Stimulated activated CD8-positive, alpha-beta memory T cell treated with anti-CD3 and anti-CD28 coated beads, Interleukin-15, amount 100 ng/mL, for 4 hours (primary cell): ENCODE results near the gene GAS6.
"Not testable (repeated sequence)": the region's sequence is repeated elsewhere in the genome, so short reads cannot be mapped to it uniquely, and the experiment has no call there.

Experiments used
- DNase-seq, 2 donors: peaks; one replicate each; pipeline ENCODE4 v3.0.0-alpha.2; 2020; ENCODE audit warnings: low read depth in 2 of 2

GAS6 gene

GRCh38 chr13:113806104-113806471 is 57.8 kb downstream of the GAS6 start:
- no peak for DNase-seq

GRCh38 chr13:113805431-113806103 is 58.3 kb downstream of the GAS6 start:
- no peak for DNase-seq

- no peak for DNase-seq
Observed at GRCh38 chr13:113804703-113805430, 59.0 kb downstream of the GAS6 start.

- no peak for DNase-seq
Observed at GRCh38 chr13:113804017-113804702, 59.7 kb downstream of the GAS6 start.

DNA sequence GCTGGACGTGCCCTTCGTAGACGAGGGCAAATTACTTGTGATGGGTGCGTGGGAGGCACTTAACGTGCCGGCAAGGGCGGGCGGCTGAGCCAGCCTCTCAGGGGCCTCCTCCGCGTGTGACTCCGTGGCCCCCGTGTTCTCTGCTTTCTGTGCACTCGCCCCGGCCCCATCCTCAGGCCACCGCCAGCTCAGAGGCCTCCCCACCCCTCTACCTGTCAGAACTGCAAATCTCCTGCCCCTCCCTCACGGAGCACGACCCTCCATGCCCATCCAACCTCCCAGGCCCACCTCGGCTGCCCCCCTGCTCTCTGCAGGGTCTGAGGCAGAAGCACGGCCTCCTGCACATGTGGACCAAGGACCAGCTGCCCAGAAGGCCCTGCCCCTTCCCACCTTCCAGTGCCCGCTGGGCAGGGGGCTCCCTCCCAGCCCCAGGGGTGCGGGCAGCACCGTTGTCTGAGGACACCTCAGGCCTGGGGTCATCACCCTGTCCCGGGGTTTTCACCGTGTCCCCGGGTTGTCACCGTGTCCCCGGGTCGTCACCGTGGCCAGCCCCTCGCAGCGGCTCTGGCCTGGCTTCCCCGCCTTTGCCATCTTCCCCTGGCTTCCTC is 60.4 kb downstream of the GAS6 start:
- DNase-seq = no peak

DNA sequence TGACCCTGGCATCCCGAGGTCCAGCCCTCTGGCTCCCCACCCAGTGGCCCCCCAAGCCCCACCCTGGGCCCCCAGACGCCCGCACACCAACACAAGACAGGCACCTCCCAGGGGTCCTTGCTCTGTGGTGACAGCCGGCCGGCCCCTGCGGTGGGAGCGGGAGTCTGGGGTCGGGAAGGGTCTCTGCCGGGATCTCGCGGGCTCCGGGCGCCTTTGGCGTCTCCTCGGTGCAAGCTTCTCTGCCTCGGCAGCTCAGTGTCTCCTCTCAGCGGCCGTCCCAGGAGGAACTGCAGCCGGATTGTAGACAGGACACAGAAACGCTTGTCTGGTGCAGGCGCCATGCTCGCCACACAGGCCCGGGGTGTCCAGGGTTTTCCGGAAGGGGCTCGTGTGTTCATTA is 61.1 kb downstream of the GAS6 start:
- DNase-seq = no peak

- no peak for DNase-seq
Observed at GRCh38 chr13:113802090-113802531, 61.8 kb downstream of the GAS6 start.

DNA sequence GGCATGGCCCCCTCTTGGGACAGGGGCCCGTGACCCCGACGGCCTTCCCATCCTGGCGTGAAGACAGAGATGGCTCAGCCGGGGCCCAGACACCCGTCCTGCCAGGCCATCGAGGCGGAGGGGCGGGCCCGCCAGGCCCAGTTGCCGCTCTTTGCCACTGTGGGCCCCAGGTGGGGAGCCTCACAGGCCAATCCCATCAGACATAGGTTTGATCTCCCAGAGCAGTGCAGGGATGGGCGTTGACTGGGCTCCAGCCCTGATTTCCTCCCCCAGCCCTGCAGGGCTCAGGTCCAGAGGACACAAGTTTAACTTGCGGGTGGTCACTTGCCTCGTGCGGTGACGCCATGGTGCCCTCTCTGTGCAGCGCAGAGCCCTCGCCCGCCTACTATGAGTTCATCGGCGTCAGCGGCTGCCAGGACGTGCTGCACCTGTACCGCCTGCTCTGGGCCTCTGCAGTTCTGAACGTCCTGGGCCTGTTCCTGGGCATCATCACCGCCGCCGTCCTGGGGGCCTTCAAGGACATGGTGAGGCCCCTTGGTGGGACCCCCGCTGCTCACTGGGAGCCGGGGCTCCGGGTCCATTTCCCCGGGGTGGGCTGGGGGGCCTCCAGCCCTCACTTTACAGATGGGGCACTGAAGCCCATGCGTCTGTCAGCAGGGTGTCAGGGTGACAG is 62.5 kb downstream of the GAS6 start:
- DNase-seq = no peak

DNA sequence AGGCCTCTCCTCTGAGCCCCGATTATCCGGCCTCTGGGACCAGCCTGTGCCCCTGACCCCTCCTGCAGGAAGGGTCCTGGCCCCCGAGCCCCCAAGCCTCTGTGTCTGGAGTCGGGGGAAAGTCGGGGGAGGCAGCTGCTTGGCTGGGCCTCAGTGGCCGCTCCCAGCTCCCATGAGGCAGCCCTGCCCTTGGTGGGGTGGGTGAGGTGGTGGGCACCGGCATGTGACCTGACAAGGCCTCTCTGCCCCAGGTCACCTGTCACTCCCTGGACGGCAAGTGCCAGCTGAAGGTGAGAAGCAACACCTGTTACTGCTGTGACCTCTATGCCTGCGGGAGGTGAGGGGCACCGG is 63.3 kb downstream of the GAS6 start:
- DNase-seq = no peak

DNA sequence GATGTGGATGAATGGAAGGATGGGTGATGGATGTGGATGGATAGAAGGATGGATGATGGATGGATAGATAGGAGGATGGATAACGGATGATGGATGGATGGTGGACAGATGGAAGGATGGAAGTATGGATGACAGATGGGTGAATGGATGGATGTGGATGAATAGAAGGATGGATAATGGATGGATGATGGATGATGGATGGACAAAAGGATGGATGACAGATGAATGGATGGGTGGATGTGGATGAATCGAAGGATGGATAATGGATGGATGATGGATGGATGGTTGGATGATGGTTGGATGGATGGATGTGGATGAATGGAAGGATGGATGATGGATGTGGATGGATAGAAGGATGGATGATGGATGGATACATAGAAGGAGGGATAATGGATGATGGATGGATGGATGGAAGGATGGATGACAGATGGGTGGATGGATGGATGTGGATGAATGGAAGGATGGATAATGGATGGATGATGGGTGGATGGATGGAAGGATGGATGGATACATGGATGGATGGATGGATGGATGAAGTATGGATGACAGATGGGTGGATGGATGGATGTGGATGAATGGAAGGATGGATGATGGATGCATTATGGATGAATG is 65.6 kb downstream of the GAS6 start:
- no peak for DNase-seq

DNA sequence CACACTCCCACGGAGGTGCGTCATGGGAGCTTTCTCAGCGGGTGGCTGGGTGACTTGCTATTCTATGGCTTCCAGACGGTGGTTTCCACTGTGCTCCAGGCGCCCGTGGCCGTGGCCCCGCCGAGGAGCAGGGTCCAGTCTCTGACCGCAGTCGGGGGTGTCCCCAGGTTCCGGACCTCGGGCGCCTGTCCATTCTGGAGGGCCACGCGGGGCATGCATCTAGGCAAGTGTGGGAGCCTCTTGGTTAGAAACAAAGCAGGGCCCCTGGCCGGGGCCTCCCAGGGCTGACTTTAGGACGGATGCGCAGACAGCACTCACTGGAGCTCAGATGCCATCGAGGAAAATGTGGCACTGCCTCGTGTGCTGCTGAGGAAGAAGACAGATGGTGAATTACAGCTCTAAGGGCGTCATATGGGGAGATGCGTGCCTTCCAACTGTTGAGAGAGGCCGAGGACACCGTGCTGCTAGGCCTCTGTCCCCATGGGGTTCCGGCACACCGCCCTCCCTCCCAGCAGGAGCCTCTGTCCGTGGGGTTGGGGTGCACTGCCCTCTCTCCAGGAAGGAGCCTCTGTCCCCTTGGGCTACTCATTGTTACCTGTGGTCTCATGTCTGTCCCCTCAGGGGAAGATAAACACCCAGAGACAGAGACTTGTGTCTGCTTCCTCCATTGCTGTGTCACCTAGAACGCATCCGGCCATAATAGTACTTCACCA is 66.8 kb downstream of the GAS6 start:
- DNase-seq = no peak

DNA sequence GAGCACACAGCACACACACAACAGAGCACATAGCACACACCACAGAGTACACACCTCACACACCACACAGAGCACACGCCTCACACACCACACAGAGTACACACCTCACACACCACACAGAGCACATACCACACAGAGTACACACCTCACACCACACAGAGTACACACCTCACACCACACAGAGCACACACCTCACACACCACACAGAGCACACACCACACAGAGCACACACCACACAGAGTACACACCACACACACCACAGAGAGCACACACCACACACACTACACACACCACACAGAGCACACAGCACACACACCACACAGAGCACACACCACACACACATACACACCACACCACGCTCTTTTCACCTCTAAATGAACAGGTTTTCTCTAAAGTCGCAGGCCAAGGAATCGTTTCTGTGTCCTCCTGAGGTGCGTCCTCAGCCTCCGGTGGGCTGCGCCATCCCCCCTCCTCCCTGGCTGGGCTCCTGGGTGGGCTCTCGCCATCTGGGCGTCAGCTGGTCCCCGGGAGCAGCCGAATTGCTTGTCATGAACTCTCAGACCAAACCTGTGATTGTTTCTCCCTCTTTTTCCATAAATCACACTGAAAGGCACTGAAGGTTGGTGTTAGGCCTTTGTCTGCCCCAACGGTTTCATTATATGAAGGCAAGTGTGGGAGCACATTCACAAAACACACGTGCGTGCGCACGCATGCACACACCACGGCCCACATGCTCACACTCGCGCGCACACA is 67.5 kb downstream of the GAS6 start:
- no peak for DNase-seq

GRCh38 chr13:113795362-113795761 is 68.5 kb downstream of the GAS6 start:
- not testable (repeated sequence) for DNase-seq

GRCh38 chr13:113794764-113795173 is 69.1 kb downstream of the GAS6 start:
- no peak for DNase-seq

DNA sequence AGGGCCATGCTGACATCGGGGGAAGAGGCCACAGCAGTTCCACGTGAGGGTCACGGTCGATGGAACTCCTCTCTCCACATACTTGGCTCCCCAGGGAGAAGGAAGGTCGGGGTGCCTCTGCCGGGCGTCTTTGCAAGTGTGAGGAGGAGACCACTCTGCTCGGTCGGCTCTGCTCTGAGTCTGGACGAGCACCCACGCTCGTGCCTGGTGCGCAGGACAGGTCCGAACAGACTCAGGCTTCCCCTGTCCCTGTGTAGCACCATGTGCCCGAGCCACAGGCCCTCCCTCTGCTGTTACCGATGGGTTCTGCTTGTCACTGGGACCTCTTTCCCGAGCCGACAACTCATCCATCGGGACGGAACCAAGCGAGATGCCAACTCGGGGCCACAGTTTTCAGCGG is 69.8 kb downstream of the GAS6 start:
- no peak for DNase-seq

DNA sequence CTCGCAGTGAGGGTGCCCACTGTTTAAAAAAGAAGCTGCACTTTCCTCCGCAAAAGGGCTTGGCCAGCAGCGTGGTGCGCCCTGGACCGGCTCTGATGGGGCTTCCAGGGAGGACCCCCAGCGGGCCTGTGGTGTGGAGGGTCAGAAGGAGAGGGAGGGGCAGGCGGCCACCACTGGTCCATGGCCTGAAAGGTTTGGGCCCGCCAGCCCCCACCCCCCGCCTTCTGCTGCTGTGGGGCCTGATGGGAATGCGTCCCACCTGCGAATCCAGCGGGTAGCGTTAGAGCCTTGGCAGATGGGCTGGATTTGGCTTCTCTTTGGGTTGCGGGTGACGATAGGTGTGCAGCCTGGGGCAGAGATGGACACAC is 70.2 kb downstream of the GAS6 start:
- no peak for DNase-seq

GRCh38 chr13:113792886-113793717 is 70.8 kb downstream of the GAS6 start:
- no peak for DNase-seq

- no peak for DNase-seq
Observed at GRCh38 chr13:113792236-113792770, 71.6 kb downstream of the GAS6 start.

GRCh38 chr13:113791761-113792160 is 72.1 kb downstream of the GAS6 start:
- DNase-seq = no peak
